GM18519 (cell line): ENCODE measurements around the gene MYBPC1.

ENCODE experiments used
- ATAC-seq: cut with Tn5 transposase; IDR thresholded peaks from one replicate; pipeline ENCODE4 v1.9.1; 2021; ENCODE audit warnings: mild to moderate bottlenecking, moderate library complexity; ENCODE audit not compliant: unreplicated experiment, low FRiP score

The MYBPC1 gene

GRCh38 chr12:101597164-101597563 lies 2.4 kb downstream of the MYBPC1 start:
- ATAC-seq: no peak

GRCh38 chr12:101598483-101598882 lies 3.7 kb downstream of the MYBPC1 start:
- no peak for ATAC-seq

- no peak for ATAC-seq
These were observed 4.5 kb downstream of the MYBPC1 start for GRCh38 chr12:101599311-101599710.

GRCh38 chr12:101599771-101600484 lies 5.2 kb downstream of the MYBPC1 start:
- no peak for ATAC-seq

GRCh38 chr12:101604132-101604531 lies 9.4 kb downstream of the MYBPC1 start:
- ATAC-seq: no peak

GRCh38 chr12:101607894-101608293 lies 13.1 kb downstream of the MYBPC1 start:
- no peak for ATAC-seq

- ATAC-seq: no peak
These were observed 13.7 kb downstream of the MYBPC1 start for GRCh38 chr12:101608301-101609133.

- no peak for ATAC-seq
These were observed 14.4 kb downstream of the MYBPC1 start for GRCh38 chr12:101609198-101609597.

GRCh38 chr12:101612160-101612916 lies 17.6 kb downstream of the MYBPC1 start:
- ATAC-seq: no peak

GRCh38 chr12:101616027-101616494 lies 21.3 kb downstream of the MYBPC1 start:
- ATAC-seq: no peak

GRCh38 chr12:101619026-101619786 lies 24.4 kb downstream of the MYBPC1 start:
- ATAC-seq: no peak

- no peak for ATAC-seq
These were observed 25.3 kb downstream of the MYBPC1 start for GRCh38 chr12:101619858-101620761.

GRCh38 chr12:101620762-101621133 lies 26.0 kb downstream of the MYBPC1 start:
- ATAC-seq: no peak

GRCh38 chr12:101628676-101629075 lies 33.9 kb downstream of the MYBPC1 start:
- ATAC-seq: no peak

GRCh38 chr12:101634724-101635123 lies 40.0 kb downstream of the MYBPC1 start:
- peak; percentile 89 for ATAC-seq

- ATAC-seq: no peak
These were observed 43.2 kb downstream of the MYBPC1 start for GRCh38 chr12:101637936-101638335.

- no peak for ATAC-seq
These were observed 47.6 kb downstream of the MYBPC1 start for GRCh38 chr12:101642115-101643067.

GRCh38 chr12:101647711-101648110 lies 52.9 kb downstream of the MYBPC1 start:
- ATAC-seq: no peak
